Pancreas (tissue), 10 donors: Measurements from ENCODE around the gene EIF3I. TPM values are rescaled to one million over a fixed set of nuclear protein-coding genes. Genes with fewer than 3 reads are reported as not detected.

ENCODE experiments used
- ATAC-seq, 4 donors: fragments of 200-7000 bp; cut with Tn5 transposase; one replicate each; pipeline versions ENCODE4 v1.8.0 to v1.9.1; 2020; ENCODE audit warnings: mild to moderate bottlenecking in 4 of 4, moderate library complexity in 4 of 4
- DNase-seq, 6 donors: peaks; one replicate each; pipeline ENCODE4 v3.0.0-alpha.2; 2020
- FAIRE-seq: peaks from 2 replicates; lab custom pipeline; 2012; peaks lifted over from hg19 to GRCh38; lab: Jason Lieb, UNC
- H3K27ac ChIP-seq, 4 donors: fragments of 200-600 bp; sonication (generic); 1 replicate in 3 of 4; 2 replicates in 1 of 4; pipeline versions ENCODE4 v1.5.0 to v1.8.0; 2020
- H3K27me3 ChIP-seq, 4 donors: fragments of 200-600 bp; one replicate each; pipeline ENCODE4 v1.8.0; 2021
- H3K36me3 ChIP-seq, 3 donors: fragments of 200-600 bp; sonication (generic) in 1 of 3; one replicate each; pipeline versions ENCODE4 v1.5.0 to v1.8.0; 2020 to 2021
- H3K4me1 ChIP-seq, 3 donors: fragments of 200-600 bp; one replicate each; pipeline ENCODE4 v1.8.0; 2021
- H3K4me3 ChIP-seq, 4 donors: fragments of 200-600 bp; sonication (generic) in 2 of 4; one replicate each; pipeline versions ENCODE4 v1.5.0 to v1.8.0; 2020 to 2021
- H3K9me3 ChIP-seq, 4 donors: fragments of 200-600 bp; one replicate each; pipeline ENCODE4 v1.8.0; 2021
- WGBS, 2 donors: extraction: QIAGEN DNeasy Blood & Tissue Kit; methylation state at CpG; one replicate each; pipeline ENCODE4 v1.1.7; 2013; 5-methylcytosine and 5-hydroxymethylcytosine counted together
- intact Hi-C, 3 donors: fragments of 100-400 bp; cut with DNase I; formaldehyde crosslinking; loops; one replicate each; pipeline versions ENCODE4 v1.11.1 to v1.14.2; 2022
- polyA plus RNA-seq, 2 donors: library from polyadenylated mRNA; stranded (reverse); fragments of 200-250 nt; gene quantifications; one replicate each; pipeline ENCODE4 v1.2.3, GENCODE V29; 2013
- total RNA-seq, 6 donors: library from RNA; stranded (reverse); fragmentation: NEBNext Ultra II Directional in 4 of 6; extraction: Animal tissue kit (Norgen Biotek cat#: 25700) in 4 of 6; gene quantifications; one replicate each; pipeline versions ENCODE4 v1.2.1 to v1.2.4, GENCODE V29; 2021 to 2023
- TF ChIP-seq, protein P1 (sequence below), 4 donors: fragments of 200-600 bp; sonication (generic) in 3 of 4; IDR thresholded peaks; one replicate each; pipeline versions ENCODE4 v1.5.0 to v1.8.0; 2021; ENCODE audit warnings: antibody characterized with exemption in 4 of 4
- donor health status: healthy with polysubstance abuse.
- donor health status: DM: no; HTN: no; CAD: no; lungs with moderate emphysema.
- donor health status: DM: no; HTN: no; CAD: no.
- donor health status: control.
- donor health status: control.
- donor health status: Bipolar disorder and iron deficiency.
- donor health status: DM: yes; HTN: yes; CAD: no.
- donor health status: DM: no; HTN: no; CAD: no.
- donor health status: DM: no; HTN: no; CAD: no.
- donor health status: DM: yes; HTN: yes; CAD: no.

Gene EIF3I
- total and polyA plus RNA-seq, 8 donors: 63.4 to 107 (median 84.7) TPM

DNA sequence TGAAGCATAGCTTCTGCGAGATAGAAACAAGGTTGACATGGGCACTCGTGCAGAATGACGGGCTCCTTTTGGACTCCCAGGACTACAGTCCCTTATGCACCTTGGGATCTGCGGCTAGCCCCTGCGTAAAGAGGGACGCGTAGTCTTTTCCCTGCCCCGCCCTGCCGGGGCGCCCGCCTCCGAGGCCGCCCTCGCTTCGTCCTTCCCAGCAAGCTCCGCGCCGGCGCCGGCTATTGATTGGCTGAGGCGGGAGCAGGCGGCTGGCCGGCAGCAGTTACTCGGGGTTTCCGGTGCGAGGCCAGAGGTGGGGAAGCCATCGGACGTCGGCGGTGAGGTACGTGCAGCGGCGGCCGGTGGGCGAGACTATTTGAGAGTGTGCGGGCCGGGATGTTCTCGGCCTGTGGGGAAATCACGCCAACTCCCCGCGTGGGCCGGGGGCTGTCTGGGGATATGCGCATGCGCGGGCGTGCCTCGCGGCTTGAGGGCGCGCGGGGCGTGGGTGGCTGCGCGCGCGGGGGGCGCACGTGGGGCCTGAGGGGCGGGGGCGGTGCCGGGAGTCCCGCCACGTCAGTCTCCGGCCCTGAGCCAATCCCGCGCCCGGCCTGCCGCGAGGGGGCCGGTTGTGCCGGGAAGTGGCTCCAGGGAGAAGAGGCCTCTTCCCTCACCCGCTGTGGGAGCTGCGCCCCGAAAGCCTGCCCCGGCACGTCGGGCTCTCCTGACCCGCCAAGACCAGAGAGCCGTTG is 42.6 kb upstream of the EIF3I start, which contains the start of gene TXLNA:
Gene TXLNA, plus strand, starts transcription at position 233 of the 743 bp plus-strand sequence. CDS start 671 bp downstream, outside the sequence.
- WGBS, 2 donors: 0 to 1% methylated on average over 67 to 79 of the region's 79 CpGs
- intact Hi-C loops: no loop called here
- no peak for FAIRE-seq
- DNase-seq: peak; percentile 89 to 97 (median 93)
- Histone ChIP-seq H3K4me3 (peak within 1 kb of the TSS; percentile 46 to 80 (median 67)), H3K9me3 (no peaks in the 10 kb centered on the region), H3K4me1 (peaks cover 0 to 18% (median 15%) of the 10 kb centered on the region in 3 donors), H3K27me3 (no peaks in the 10 kb centered on the region), H3K36me3 (peaks cover 0 to 13% (median 5%) of the 10 kb centered on the region in 3 donors), H3K27ac (peak within 1 kb of the TSS; percentile 75 to 93 (median 82))
- TF ChIP-seq, protein P1, sequence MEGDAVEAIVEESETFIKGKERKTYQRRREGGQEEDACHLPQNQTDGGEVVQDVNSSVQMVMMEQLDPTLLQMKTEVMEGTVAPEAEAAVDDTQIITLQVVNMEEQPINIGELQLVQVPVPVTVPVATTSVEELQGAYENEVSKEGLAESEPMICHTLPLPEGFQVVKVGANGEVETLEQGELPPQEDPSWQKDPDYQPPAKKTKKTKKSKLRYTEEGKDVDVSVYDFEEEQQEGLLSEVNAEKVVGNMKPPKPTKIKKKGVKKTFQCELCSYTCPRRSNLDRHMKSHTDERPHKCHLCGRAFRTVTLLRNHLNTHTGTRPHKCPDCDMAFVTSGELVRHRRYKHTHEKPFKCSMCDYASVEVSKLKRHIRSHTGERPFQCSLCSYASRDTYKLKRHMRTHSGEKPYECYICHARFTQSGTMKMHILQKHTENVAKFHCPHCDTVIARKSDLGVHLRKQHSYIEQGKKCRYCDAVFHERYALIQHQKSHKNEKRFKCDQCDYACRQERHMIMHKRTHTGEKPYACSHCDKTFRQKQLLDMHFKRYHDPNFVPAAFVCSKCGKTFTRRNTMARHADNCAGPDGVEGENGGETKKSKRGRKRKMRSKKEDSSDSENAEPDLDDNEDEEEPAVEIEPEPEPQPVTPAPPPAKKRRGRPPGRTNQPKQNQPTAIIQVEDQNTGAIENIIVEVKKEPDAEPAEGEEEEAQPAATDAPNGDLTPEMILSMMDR (IDR thresholded peaks at IDR 0.05): no peak
- peak; percentile 93 to 95 (median 94) for ATAC-seq

- DNase-seq (peak; percentile 47 to 83 (median 66)), FAIRE-seq (no peak), ATAC-seq (peak; percentile 44 to 60 (median 56))
- peak overlapping the region; percentile 75 to 93 (median 82) for H3K27ac ChIP-seq
- TF ChIP-seq, protein P1 (IDR thresholded peaks at IDR 0.05): no peak
- peaks cover 0 to 20% (median 15%) of the 10 kb centered on the region in 3 donors for H3K4me1 ChIP-seq
- no peaks in the 10 kb centered on the region for H3K27me3 ChIP-seq
- peak overlapping the region; percentile 46 to 80 (median 67) for H3K4me3 ChIP-seq
- H3K36me3 ChIP-seq: peaks cover 0 to 19% (median 5%) of the 10 kb centered on the region in 3 donors
- 4 to 5% methylated on average over 36 of the region's 36 CpGs for WGBS, 2 donors
- intact Hi-C loops: no loop called here
- H3K9me3 ChIP-seq: no peaks in the 10 kb centered on the region
These were observed 41.8 kb upstream of the EIF3I start for GRCh38 chr1:32180186-32181060.

- H3K4me3 ChIP-seq: peak overlapping the region in 2 of 4 donors; percentile 71 to 80
- peaks cover 0 to 20% (median 15%) of the 10 kb centered on the region in 3 donors for H3K4me1 ChIP-seq
- intact Hi-C loops: no loop called here
- DNase-seq (no peak), FAIRE-seq (no peak), ATAC-seq (no peak)
- TF ChIP-seq, protein P1 (IDR thresholded peaks at IDR 0.05): no peak
- 63 to 71% methylated on average over 9 of the region's 9 CpGs for WGBS, 2 donors
- no peaks in the 10 kb centered on the region for H3K9me3 ChIP-seq
- H3K27ac ChIP-seq: no peak overlapping the region
- H3K36me3 ChIP-seq: peaks cover 0 to 19% (median 5%) of the 10 kb centered on the region in 3 donors
- no peaks in the 10 kb centered on the region for H3K27me3 ChIP-seq
These were observed 41.1 kb upstream of the EIF3I start for GRCh38 chr1:32181065-32181464.

GRCh38 chr1:32181563-32181962 is 40.6 kb upstream of the EIF3I start:
- no peaks in the 10 kb centered on the region for H3K27me3 ChIP-seq
- H3K36me3 ChIP-seq: peaks cover 0 to 19% (median 5%) of the 10 kb centered on the region in 3 donors
- no peak overlapping the region for H3K27ac ChIP-seq
- FAIRE-seq: no peak
- DNase-seq: no peak
- H3K4me3 ChIP-seq: peak overlapping the region in 1 of 4 donors; percentile 80
- intact Hi-C loops: no loop called here
- 60 to 74% methylated on average over 5 of the region's 5 CpGs for WGBS, 2 donors
- H3K9me3 ChIP-seq: no peaks in the 10 kb centered on the region
- no peak for ATAC-seq
- TF ChIP-seq, protein P1 (IDR thresholded peaks at IDR 0.05): no peak
- H3K4me1 ChIP-seq: peaks cover 0 to 20% (median 15%) of the 10 kb centered on the region in 3 donors
